AG04449 (cell line): ENCODE results near the gene OSBPL6.
"Not testable (repeated sequence)": the region's sequence is repeated elsewhere in the genome, so short reads cannot be mapped to it uniquely, and the experiment has no call there.

Experiments
- CTCF ChIA-PET: fragments of 350-600 bp; formaldehyde crosslinking; extraction: SDS; loops from one replicate; lab custom pipeline; 2021; ENCODE audit warnings: antibody characterized with exemption; lab: Yijun Ruan, JAX
- POLR2A ChIA-PET: fragments of 400-600, 350-600 bp; formaldehyde crosslinking; extraction: SDS; loops from one replicate; lab custom pipeline; 2020; ENCODE audit warnings: antibody characterized with exemption, inconsistent platforms; lab: Yijun Ruan, JAX
- DNase-seq: peaks from one replicate; pipeline ENCODE4 v3.0.0-alpha.2; 2010; ENCODE audit warnings: low read depth, low spot score
- H3K4me3 ChIP-seq: 2 replicates; pipeline ENCODE4 v1.5.1; 2011; ENCODE audit warnings: low read depth, mild to moderate bottlenecking, control low read depth, low read length
- CTCF ChIP-seq: IDR thresholded peaks from one replicate; pipeline ENCODE4 v1.5.1; 2011; ENCODE audit warnings: mild to moderate bottlenecking, moderate library complexity, low read length, control low read depth, inconsistent platforms; ENCODE audit not compliant: insufficient read depth; ENCODE audit errors: missing control alignments

OSBPL6 gene

GRCh38 chr2:178350051-178350450 is 155.7 kb downstream of the OSBPL6 start:
- TF ChIP-seq CTCF, result no peak
- POLR2A ChIA-PET, result no interaction called here
- H3K4me3 ChIP-seq, result no peak overlapping the region
- CTCF ChIA-PET, result interaction anchor here (1.3 kb wide), 1 partner anchor 18 kb away, joined by 3 read pairs; no protein-coding TSS in a partner anchor
- DNase-seq, result no peak

GRCh38 chr2:178357704-178358103 is 163.4 kb downstream of the OSBPL6 start:
- CTCF ChIA-PET, POLR2A ChIA-PET, DNase-seq, H3K4me3 ChIP-seq: not testable (repeated sequence)

- TF ChIP-seq CTCF, result no peak
Measured at GRCh38 chr2:178359192-178359912, 165.0 kb downstream of the OSBPL6 start.

GRCh38 chr2:178361588-178361987 is 167.3 kb downstream of the OSBPL6 start:
- CTCF ChIA-PET, result no interaction called here
- no peak for TF ChIP-seq CTCF

More at GRCh38 chr2:178359192-178359912, 165.0 kb downstream of the OSBPL6 start:
- no peak overlapping the region for H3K4me3 ChIP-seq
- no peak for DNase-seq
- CTCF ChIA-PET, result no interaction called here
- POLR2A ChIA-PET, result no interaction called here

GRCh38 chr2:178363252-178363651 is 168.9 kb downstream of the OSBPL6 start:
- no peak for TF ChIP-seq CTCF
- POLR2A ChIA-PET, result no interaction called here
- no peak for DNase-seq
- H3K4me3 ChIP-seq, result no peak overlapping the region
- CTCF ChIA-PET, result interaction anchor here (1.7 kb wide), 1 partner anchor 56 kb away, joined by 4 read pairs; no protein-coding TSS in a partner anchor

More at GRCh38 chr2:178361588-178361987, 167.3 kb downstream of the OSBPL6 start:
- no peak for DNase-seq
- POLR2A ChIA-PET, result no interaction called here
- no peak overlapping the region for H3K4me3 ChIP-seq

GRCh38 chr2:178365116-178365515 is 170.8 kb downstream of the OSBPL6 start:
- DNase-seq, result no peak

More at GRCh38 chr2:178365116-178365515, 170.8 kb downstream of the OSBPL6 start:
- no peak overlapping the region for H3K4me3 ChIP-seq
- TF ChIP-seq CTCF, result no peak
- ChIA-PET POLR2A (no interaction called here), CTCF (interaction anchor here (1.2 kb wide), 1 partner anchor 253 kb away, joined by 3 read pairs; the partner anchor contains the start of gene RBM45)
